Measurements from ENCODE around the gene ZG16. TPM values are rescaled to one million over a fixed set of nuclear protein-coding genes. Genes with fewer than 3 reads are reported as not detected.

The ZG16 gene
- total and polyA plus RNA-seq, 2 of the 8 experiments (the other 6 are each of a cell fraction or from before 2014, with no cell fraction given): not detected

GRCh38 chr16:29821643-29822115 is 43.6 kb downstream of the ZG16 start:
- H2BK120ac ChIP-seq (replicated peaks; ENCODE audit: low read depth, low read length): no peak overlapping the region
- CTCF ChIA-PET (ENCODE audit: partially characterized antibody): interaction anchor here (1.0 to 17.5 kb wide), 4 partner anchors 31 to 234 kb away, joined by 3 to 212 read pairs (median 3); no protein-coding TSS in a partner anchor
- H3K56ac ChIP-seq (replicated peaks; ENCODE audit: insufficient read length, low read depth, low read length): no peak overlapping the region
- H3K18ac ChIP-seq (ENCODE audit: extremely low read depth, low read length): no peak overlapping the region
- no peaks in the 10 kb centered on the region for H3K9me3 ChIP-seq (ENCODE audit: insufficient read depth in 2 of 2, low read depth in 1 of 2, low read length in 1 of 2)
- no peak for FAIRE-seq
- H3K4me1 ChIP-seq (replicated peaks in 1 of 4; ENCODE audit: control insufficient read depth in 3 of 4, insufficient read depth in 4 of 4, low read length in 3 of 4): peaks cover 0 to 9% (median 5%) of the 10 kb centered on the region in 4 experiments; a peak in 5 of 7 replicates
- H3K9ac ChIP-seq (replicated peaks in 1 of 4; ENCODE audit: extremely low read depth in 1 of 4, low read depth in 3 of 4, low read length in 3 of 4): no peak overlapping the region; a peak in 1 of 7 replicates
- H4K91ac ChIP-seq (replicated peaks; ENCODE audit: insufficient read length, low read length): no peak overlapping the region
- H3K4ac ChIP-seq (replicated peaks; ENCODE audit: insufficient read length, low read depth, low read length): no peak overlapping the region
- no peak for DNase-seq (ENCODE audit: low read depth in 1 of 2, low spot score in 2 of 2)
- H2BK15ac ChIP-seq (ENCODE audit: low read length): no peak overlapping the region
- no peak overlapping the region for H4K5ac ChIP-seq (ENCODE audit: insufficient read length, low read depth, low read length)
- POLR2A ChIA-PET (ENCODE audit: partially characterized antibody): interaction anchor here (1.0 to 16.6 kb wide), 9 partner anchors 11 to 211 kb away, joined by 3 to 167 read pairs (median 5); no protein-coding TSS in a partner anchor
- TF ChIP-seq POLR2A (IDR thresholded peaks at IDR 0.05; ENCODE audit: control extremely low read depth in 1 of 2, low read depth in 2 of 2, low read length in 2 of 2) (peak in 1 of 2 experiments; percentile 14; a peak in 1 of 3 replicates), NANOG (IDR thresholded peaks at IDR 0.05; ENCODE audit: insufficient read depth, low read depth, low read length, poor library complexity, severe bottlenecking) (no peak)
- whole genome bisulfite sequencing, 2 experiments (ENCODE audit: extremely low coverage in 1 of 2, insufficient coverage in 1 of 2, insufficient read length in 1 of 2, insufficient replicate concordance in 2 of 2, low coverage in 1 of 2, low lambda C conversion rate in 2 of 2, missing lambda C conversion rate in 1 of 2): 85% methylated on average over 7 of the region's 7 CpGs; no CpG with 5 or more reads in 1 of the 2 experiments
- H3K27me3 ChIP-seq (replicated peaks in 1 of 4; ENCODE audit: control insufficient read depth in 3 of 4, extremely low read depth in 1 of 4, insufficient read depth in 3 of 4, low read length in 3 of 4): no peaks in the 10 kb centered on the region
- peaks cover 5% of the 10 kb centered on the region; the same call in 1 of the 2 replicates for H3K79me1 ChIP-seq (ENCODE audit: low read depth, low read length)
- H4K20me1 ChIP-seq (replicated peaks in 1 of 2; ENCODE audit: control insufficient read depth in 1 of 2, insufficient read depth in 2 of 2, low read length in 2 of 2): peaks cover 2 to 4% of the 10 kb centered on the region in 2 experiments
- no peak overlapping the region for H2AK5ac ChIP-seq (ENCODE audit: low read depth, low read length)
- H4K8ac ChIP-seq (ENCODE audit: extremely low read depth, insufficient read depth, low read length): no peak overlapping the region
- H3K36me3 ChIP-seq (ENCODE audit: control insufficient read depth in 2 of 4, insufficient read depth in 4 of 4, low read length in 3 of 4): peaks cover 12 to 23% (median 18%) of the 10 kb centered on the region in 4 experiments
- no peak overlapping the region for H3K4me3 ChIP-seq (ENCODE audit: extremely low read depth in 1 of 4, insufficient read depth in 2 of 4, low read depth in 3 of 4, low read length in 4 of 4)
- H2BK5ac ChIP-seq (ENCODE audit: low read depth, low read length): no peak overlapping the region
- no peak overlapping the region for H2AFZ ChIP-seq (ENCODE audit: low read length)
- no peak overlapping the region for H3K23ac ChIP-seq (ENCODE audit: insufficient read length)
- no peak overlapping the region for H2BK12ac ChIP-seq (ENCODE audit: low read depth, low read length)
- H3K79me2 ChIP-seq (ENCODE audit: control insufficient read depth in 1 of 2, insufficient read depth in 2 of 2, low read length in 2 of 2): peaks cover 0 to 18% of the 10 kb centered on the region in 2 experiments; a peak in 1 of 4 replicates
- H3K23me2 ChIP-seq (ENCODE audit: low read depth, low read length): peaks cover 4% of the 10 kb centered on the region
- no peak overlapping the region for H3K14ac ChIP-seq (ENCODE audit: insufficient read length)
- H3K27ac ChIP-seq (ENCODE audit: low read depth, low read length): no peak overlapping the region
- H3K4me2 ChIP-seq (ENCODE audit: insufficient read depth in 1 of 2, low read depth in 2 of 2, low read length in 2 of 2): no peak overlapping the region
- H2BK20ac ChIP-seq (ENCODE audit: low read length): no peak overlapping the region
